HG03097 (cell line): Measurements from ENCODE around the gene PTP4A2.
"Not testable (repeated sequence)": the region's sequence is repeated elsewhere in the genome, so short reads cannot be mapped to it uniquely, and the experiment has no call there.

Experiments used
- ATAC-seq: cut with Tn5 transposase; IDR thresholded peaks from one replicate; pipeline ENCODE4 v1.9.1; 2021; ENCODE audit not compliant: unreplicated experiment, low FRiP score

The PTP4A2 gene

DNA sequence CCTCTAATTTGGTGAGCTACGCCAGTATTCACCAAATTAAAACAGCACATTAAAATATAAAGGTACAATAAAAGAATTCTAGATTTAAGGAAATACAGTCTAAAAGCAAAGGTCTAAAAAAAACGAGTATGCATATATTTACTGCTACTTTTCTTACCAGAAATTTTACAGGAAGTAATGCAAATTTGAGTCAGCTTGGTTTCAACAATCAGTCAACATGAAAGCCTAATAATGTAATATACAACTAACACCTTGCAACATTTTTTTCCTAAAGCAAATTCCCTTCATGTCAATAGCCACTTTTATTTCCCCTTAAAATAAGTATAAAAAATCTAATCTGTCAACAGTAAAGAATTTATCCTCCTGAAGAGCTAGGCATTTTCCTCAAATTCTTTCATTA is 11.9 kb downstream of the PTP4A2 start:
- no peak for ATAC-seq

GRCh38 chr1:31925824-31926223 is 12.3 kb downstream of the PTP4A2 start:
- ATAC-seq = not testable (repeated sequence)

DNA sequence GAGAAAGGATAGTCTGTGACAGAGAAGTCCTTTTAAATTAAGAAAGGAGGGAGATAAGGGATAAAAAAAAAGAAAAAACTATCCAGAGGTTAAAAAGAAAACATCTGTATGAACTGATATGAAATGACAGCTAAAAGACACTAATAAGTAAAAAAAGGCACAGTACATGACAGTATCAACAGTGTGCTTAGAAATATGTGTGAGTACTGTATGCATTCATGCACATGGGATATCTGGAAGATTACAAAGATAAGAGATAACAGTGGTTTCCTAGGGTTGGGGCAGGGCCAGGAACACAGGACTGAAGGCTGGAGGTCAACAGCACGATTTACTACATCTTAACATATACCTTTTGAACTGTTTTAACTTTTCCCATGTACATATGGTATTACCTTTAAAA is 13.3 kb downstream of the PTP4A2 start:
- ATAC-seq = no peak

GRCh38 chr1:31923901-31924535 is 14.2 kb downstream of the PTP4A2 start:
- no peak for ATAC-seq

DNA sequence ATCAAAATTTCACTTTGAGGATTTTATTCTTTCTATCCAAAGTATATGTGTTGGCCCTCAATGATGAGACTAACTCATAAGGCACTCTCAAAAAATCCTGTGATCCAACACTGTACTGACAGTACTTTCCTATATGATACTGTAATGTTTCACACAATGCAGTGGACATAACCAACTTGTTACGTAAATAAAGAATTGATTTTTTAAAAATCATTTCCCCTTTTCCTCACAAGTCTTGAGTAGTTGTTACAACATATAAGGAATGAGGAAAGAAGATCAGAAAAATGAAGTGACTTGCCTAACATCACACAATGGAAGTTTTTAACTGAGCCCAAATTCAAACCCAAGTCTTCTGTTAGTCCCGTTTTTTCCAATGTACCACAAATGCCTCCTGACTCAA is 17.2 kb downstream of the PTP4A2 start:
- ATAC-seq = no peak

DNA sequence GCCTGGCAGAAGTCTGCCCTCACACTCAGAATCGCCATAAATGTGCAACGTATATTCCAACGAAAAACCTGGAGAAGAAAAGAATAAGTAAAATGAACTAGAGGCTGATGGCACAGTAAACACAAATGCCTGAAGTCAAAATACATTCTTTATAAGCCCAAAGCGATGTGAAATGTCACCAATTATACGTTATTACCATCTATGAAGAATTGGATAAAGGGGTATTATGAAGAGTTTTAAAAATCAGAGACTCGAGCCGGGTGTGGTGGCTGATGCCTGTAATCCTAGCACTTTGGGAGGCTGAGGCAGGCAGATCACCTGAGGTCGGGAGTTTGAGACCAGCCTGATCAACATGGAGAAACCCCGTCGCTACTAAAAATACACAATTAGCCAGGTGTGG is 18.6 kb downstream of the PTP4A2 start:
- ATAC-seq = no peak

GRCh38 chr1:31915438-31915837 is 22.7 kb downstream of the PTP4A2 start:
- ATAC-seq = no peak

GRCh38 chr1:31913968-31914367 is 24.2 kb downstream of the PTP4A2 start:
- ATAC-seq = no peak

DNA sequence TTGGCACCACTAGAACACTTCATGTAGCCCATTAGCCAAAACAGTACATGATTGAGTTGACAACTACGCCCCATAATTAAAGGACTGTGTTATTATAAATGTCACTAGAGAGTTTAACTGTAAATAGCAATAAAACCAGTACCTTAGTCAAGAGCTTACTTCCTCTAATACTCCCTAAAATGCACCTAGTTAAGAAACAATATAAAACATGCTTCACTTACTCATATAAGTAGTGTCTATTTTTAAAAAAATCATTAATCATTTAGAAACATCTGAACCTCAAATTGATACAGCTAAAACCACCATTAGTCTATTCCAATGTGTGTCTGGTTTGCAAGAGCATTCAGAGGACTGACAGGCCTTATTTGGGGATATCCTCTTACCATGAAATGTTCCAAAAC is 25.3 kb downstream of the PTP4A2 start:
- no peak for ATAC-seq

- ATAC-seq = no peak
Measured at GRCh38 chr1:31911994-31912780, 26.0 kb downstream of the PTP4A2 start.

- ATAC-seq = no peak
Measured at GRCh38 chr1:31910933-31911332, 27.2 kb downstream of the PTP4A2 start.

DNA sequence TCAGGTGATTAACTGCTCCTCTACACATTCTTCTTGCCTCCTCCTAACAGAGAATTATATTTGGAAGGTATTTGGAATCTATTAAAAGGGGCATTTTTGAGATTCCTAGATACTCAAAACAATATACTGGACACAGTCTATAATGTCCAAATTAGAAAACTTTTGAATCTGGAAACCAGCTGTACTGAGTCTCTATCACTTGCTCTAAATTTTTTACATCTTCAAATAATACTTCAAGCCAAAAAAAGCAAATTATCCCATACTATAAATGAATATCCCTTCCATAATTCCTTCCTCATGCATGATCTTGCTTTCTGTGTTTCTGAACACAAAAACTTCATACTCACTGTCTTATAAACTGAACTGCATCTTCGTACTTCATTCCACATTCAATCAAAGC is 28.5 kb downstream of the PTP4A2 start:
- ATAC-seq = no peak

- no peak for ATAC-seq
Measured at GRCh38 chr1:31906557-31906956, 31.6 kb downstream of the PTP4A2 start.

- ATAC-seq = no peak
Measured at GRCh38 chr1:31905681-31906080, 32.5 kb downstream of the PTP4A2 start.

DNA sequence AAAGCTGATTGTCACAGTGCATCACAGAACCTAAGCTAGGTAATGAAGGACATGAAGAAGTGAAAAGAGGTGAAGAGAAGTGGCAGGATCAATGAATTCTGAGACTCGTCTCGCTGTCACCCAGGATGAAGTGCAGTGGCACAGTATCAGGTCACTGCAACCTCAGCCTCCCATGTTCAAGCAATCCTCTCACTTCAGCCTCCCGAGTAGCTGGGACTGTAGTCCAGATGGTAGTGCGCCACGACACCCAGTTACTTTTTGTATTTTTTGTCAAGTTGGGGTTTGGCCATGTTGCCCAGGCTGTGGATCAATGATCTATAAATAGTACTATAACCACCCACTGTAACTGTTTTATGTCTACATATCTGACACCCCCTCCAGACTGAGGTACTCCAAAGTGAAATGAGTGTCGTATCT is 33.1 kb downstream of the PTP4A2 start:
- no peak for ATAC-seq

GRCh38 chr1:31904339-31905092 is 33.7 kb downstream of the PTP4A2 start:
- ATAC-seq = no peak

DNA sequence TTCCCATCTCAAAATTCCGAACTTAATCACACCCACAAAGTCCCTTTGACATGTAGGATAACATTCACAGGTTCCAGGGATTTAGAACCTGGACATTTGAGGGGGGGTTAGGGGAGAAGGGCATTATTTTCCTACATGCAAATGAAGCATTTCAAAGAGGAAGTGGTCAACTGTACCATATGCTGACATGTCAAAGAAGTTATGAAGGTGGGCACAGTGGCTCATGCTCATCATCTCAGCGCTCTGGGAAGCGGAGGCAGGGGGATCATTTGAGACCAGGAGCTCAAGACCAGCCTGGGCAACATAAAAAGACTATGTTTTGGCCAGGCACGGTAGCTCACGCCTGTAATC is 35.7 kb downstream of the PTP4A2 start:
- ATAC-seq = no peak

DNA sequence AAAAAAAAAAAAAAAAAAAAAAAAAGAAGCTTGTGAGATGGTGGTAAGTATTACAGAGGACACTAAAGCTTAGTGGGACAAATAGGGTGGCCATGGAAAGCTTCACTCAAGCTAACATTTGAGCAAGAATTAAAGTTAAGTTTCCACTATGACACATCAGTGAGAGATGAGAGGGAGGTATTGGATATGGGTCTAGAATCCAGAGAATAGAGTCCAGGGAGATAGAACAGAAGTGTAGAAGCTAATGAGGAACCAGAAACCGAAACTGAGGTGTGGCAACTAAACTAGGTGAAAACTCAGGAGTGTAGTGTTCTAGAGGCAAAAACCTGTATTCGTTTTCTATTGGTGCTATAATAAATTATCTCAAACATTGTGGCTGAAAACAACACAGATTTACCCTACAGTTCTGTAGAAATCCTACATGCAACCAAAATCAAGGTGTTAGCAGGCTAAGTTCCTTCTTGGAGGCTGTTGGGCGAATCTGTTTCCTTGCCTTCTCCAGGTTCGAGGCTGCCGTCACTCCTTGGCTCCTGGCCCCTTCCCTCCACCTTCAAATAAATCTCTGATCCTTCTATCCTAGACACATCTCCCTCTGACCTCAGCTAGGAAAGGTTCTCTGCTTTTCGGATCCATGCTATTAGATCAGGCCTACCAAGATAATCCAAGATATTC is 36.2 kb downstream of the PTP4A2 start:
- no peak for ATAC-seq

DNA sequence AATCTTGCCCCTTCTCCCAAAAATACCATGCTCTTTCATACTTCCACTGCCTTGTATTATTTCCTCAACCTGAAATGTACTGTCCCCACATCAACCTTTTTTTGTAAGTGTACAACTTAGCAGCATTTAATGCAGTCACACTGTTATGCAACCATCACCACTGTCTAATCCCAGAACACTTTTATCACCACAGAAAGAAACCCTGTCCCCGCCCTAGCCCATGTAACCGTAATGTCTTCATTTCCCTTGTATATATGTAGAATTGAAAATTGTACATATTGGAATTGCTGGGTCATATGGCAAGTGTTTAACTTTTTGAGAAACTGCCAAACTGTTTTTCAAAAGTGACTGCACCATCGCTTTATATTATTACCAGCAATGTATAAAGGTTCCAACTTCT is 37.4 kb downstream of the PTP4A2 start:
- no peak for ATAC-seq

DNA sequence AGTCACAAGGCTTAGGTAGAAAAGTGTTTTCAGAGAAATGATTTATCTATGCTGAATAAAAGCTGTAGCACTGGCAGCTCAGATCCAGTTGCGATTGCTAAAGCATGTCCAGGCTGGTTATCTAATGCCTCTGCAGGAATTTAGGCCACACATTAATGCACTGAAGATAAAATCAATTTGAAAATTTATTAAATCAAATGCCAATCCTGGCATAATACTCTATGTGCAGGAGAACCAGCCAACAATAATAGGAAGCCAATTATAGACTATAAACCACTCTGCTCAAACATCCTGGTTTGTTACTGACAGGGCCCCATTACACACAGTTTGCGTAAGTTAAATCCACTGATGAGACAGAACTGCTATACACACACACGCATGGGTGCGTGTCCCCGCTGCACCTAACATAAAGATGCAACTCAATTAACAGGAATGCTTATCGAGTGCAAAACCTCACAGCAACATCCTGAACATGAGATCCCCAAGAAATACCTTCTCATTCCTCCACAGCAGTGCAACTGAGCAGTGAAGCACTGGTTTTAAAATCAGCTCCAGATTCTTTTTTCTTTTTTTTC is 40.6 kb downstream of the PTP4A2 start:
- no peak for ATAC-seq
